Retinal pigment epithelial cell (primary cell): ENCODE results near the gene GADD45B.

Experiments used
- DNase-seq: peaks from one replicate; pipeline ENCODE4 v3.0.0-alpha.2; 2010; ENCODE audit warnings: low read depth
- H3K4me3 ChIP-seq: 2 replicates; pipeline ENCODE4 v1.5.1; 2011; ENCODE audit warnings: mild to moderate bottlenecking, low read length, control low read depth, moderate library complexity
- CTCF ChIP-seq: conservative IDR thresholded peaks from 2 replicates; pipeline ENCODE4 v1.5.1; 2011; ENCODE audit warnings: low read depth, low read length, control low read depth, inconsistent platforms

The GADD45B gene

GRCh38 chr19:2444251-2445002, 31.5 kb upstream of the GADD45B start:
- H3K4me3 ChIP-seq: no peak overlapping the region
- no peak for TF ChIP-seq CTCF
- no peak for DNase-seq

- H3K4me3 ChIP-seq: no peak overlapping the region
- peak; percentile 51 for DNase-seq
- no peak for TF ChIP-seq CTCF
Measured at GRCh38 chr19:2446381-2446780, 29.5 kb upstream of the GADD45B start.

GRCh38 chr19:2449019-2449418, 26.9 kb upstream of the GADD45B start:
- no peak for DNase-seq
- TF ChIP-seq CTCF: no peak
- no peak overlapping the region for H3K4me3 ChIP-seq

- TF ChIP-seq CTCF: no peak
- DNase-seq: no peak
- no peak overlapping the region for H3K4me3 ChIP-seq
Measured at GRCh38 chr19:2451138-2451537, 24.8 kb upstream of the GADD45B start.

GRCh38 chr19:2451741-2452140, 24.2 kb upstream of the GADD45B start:
- H3K4me3 ChIP-seq: no peak overlapping the region
- DNase-seq: no peak
- no peak for TF ChIP-seq CTCF

- H3K4me3 ChIP-seq: no peak overlapping the region
- TF ChIP-seq CTCF: no peak
Measured at GRCh38 chr19:2453431-2454025, 22.4 kb upstream of the GADD45B start.

GRCh38 chr19:2454199-2454961, 21.5 kb upstream of the GADD45B start:
- TF ChIP-seq CTCF: no peak
- no peak for DNase-seq
- no peak overlapping the region for H3K4me3 ChIP-seq

More at GRCh38 chr19:2453431-2454025, 22.4 kb upstream of the GADD45B start:
- no peak for DNase-seq
